ENCODE results near the gene KRT75.

GRCh38 chr12:52411815-52412214, 22.4 kb downstream of the KRT75 start:
- TF ChIP-seq, protein P1, sequence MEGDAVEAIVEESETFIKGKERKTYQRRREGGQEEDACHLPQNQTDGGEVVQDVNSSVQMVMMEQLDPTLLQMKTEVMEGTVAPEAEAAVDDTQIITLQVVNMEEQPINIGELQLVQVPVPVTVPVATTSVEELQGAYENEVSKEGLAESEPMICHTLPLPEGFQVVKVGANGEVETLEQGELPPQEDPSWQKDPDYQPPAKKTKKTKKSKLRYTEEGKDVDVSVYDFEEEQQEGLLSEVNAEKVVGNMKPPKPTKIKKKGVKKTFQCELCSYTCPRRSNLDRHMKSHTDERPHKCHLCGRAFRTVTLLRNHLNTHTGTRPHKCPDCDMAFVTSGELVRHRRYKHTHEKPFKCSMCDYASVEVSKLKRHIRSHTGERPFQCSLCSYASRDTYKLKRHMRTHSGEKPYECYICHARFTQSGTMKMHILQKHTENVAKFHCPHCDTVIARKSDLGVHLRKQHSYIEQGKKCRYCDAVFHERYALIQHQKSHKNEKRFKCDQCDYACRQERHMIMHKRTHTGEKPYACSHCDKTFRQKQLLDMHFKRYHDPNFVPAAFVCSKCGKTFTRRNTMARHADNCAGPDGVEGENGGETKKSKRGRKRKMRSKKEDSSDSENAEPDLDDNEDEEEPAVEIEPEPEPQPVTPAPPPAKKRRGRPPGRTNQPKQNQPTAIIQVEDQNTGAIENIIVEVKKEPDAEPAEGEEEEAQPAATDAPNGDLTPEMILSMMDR (conservative IDR thresholded peaks at IDR 0.05; ENCODE audit: low read depth, low read length): no peak
- TF ChIP-seq, protein P2, sequence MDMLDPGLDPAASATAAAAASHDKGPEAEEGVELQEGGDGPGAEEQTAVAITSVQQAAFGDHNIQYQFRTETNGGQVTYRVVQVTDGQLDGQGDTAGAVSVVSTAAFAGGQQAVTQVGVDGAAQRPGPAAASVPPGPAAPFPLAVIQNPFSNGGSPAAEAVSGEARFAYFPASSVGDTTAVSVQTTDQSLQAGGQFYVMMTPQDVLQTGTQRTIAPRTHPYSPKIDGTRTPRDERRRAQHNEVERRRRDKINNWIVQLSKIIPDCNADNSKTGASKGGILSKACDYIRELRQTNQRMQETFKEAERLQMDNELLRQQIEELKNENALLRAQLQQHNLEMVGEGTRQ (IDR thresholded peaks at IDR 0.05; ENCODE audit: low read depth, low read length): no peak
- TF ChIP-seq POLR2A (IDR thresholded peaks at IDR 0.05; ENCODE audit: low read depth, low read length) (no peak), MAFK (IDR thresholded peaks at IDR 0.05; ENCODE audit: low read depth, low read length) (no peak)

Measured in IMR-90 (cell line).